Measurements from ENCODE around the gene PKNOX1. TPM values are rescaled to one million over a fixed set of nuclear protein-coding genes. Genes with fewer than 3 reads are reported as not detected.

PKNOX1 gene
- total RNA-seq, 1 experiment from 2014 or later: 43.4 TPM

GRCh38 chr21:43020177-43020576, 45.8 kb downstream of the PKNOX1 start:
- no peaks in the 10 kb centered on the region for H3K79me1 ChIP-seq (ENCODE audit: insufficient read depth, low read depth, low read length, poor library complexity, severe bottlenecking)
- peaks cover 0 to 4% of the 10 kb centered on the region in 2 experiments; a peak in 3 of 4 replicates for H3K4me1 Mint-ChIP-seq
- no peaks in the 10 kb centered on the region for H3K27me3 ChIP-seq (ENCODE audit: insufficient read depth, low read length)
- H2AK5ac ChIP-seq (ENCODE audit: insufficient read length, low read length): no peak overlapping the region
- H4K91ac ChIP-seq (ENCODE audit: insufficient read length, low read depth, low read length): no peak overlapping the region
- no peaks in the 10 kb centered on the region for H3K9me3 ChIP-seq (ENCODE audit: control insufficient read depth, low read depth, low read length)
- no peaks in the 10 kb centered on the region for H3K79me2 ChIP-seq (ENCODE audit: insufficient read depth, low read length)
- TF ChIP-seq CTCF (conservative IDR thresholded peaks at IDR 0.05): no peak
- no peaks in the 10 kb centered on the region for H3K27me3 Mint-ChIP-seq (ENCODE audit: low read depth)
- no peaks in the 10 kb centered on the region; the same call in 1 of the 2 replicates for H3K4me1 ChIP-seq (ENCODE audit: insufficient read depth, low read length)
- H3K27ac Mint-ChIP-seq: peak overlapping the region in 2 of 3 experiments; percentile 1 to 75; a peak in 3 of 7 replicates
- H3K9me3 Mint-ChIP-seq: no peaks in the 10 kb centered on the region
- H4K20me1 ChIP-seq (ENCODE audit: control insufficient read depth, insufficient read depth, insufficient read length): no peaks in the 10 kb centered on the region
- no CpG with 5 or more reads among the region's 13 CpGs for WGBS (ENCODE audit: extremely low coverage, insufficient read length, low lambda C conversion rate)
- no peak overlapping the region for H2BK5ac ChIP-seq (ENCODE audit: insufficient read length, low read length)
- H3K4ac ChIP-seq (ENCODE audit: low read depth, low read length): no peak overlapping the region
- H2BK20ac ChIP-seq (ENCODE audit: low read depth, low read length, poor library complexity, severe bottlenecking): no peak overlapping the region
- no peak overlapping the region for H3T11ph ChIP-seq (ENCODE audit: low read length)
- no peak overlapping the region for H2BK120ac ChIP-seq (ENCODE audit: low read depth, low read length, poor library complexity, severe bottlenecking)
- no peak overlapping the region for H2AFZ ChIP-seq (ENCODE audit: low read length)
- H4K5ac ChIP-seq (ENCODE audit: insufficient read length, low read depth, low read length): no peak overlapping the region
- no peak overlapping the region for H3K23ac ChIP-seq (ENCODE audit: insufficient read length, low read depth, low read length)
- no peak overlapping the region for H3K14ac ChIP-seq (ENCODE audit: insufficient read depth, low read length)
- no peak for DNase-seq
- H3K18ac ChIP-seq (ENCODE audit: insufficient read length, low read depth, low read length): no peak overlapping the region
- H3K27ac ChIP-seq (ENCODE audit: insufficient read length, low read depth, low read length): no peak overlapping the region
- H4K8ac ChIP-seq (replicated peaks; ENCODE audit: insufficient read length, low read depth, low read length): no peak overlapping the region
- no peak overlapping the region for H3K56ac ChIP-seq (ENCODE audit: insufficient read length, low read depth, low read length)
- no peaks in the 10 kb centered on the region for H3K23me2 ChIP-seq (ENCODE audit: insufficient read length, low read depth, low read length, poor library complexity, severe bottlenecking)
- H3K4me2 ChIP-seq (ENCODE audit: insufficient read depth, insufficient read length, low read length): no peak overlapping the region
- no peak overlapping the region for H3K9ac ChIP-seq (ENCODE audit: extremely low read depth, insufficient read length, low read length)
- no peak overlapping the region for H2BK12ac ChIP-seq (ENCODE audit: insufficient read length, low read depth, low read length)
- H2BK15ac ChIP-seq (ENCODE audit: low read depth, low read length): no peak overlapping the region
- peaks cover 7 to 86% (median 50%) of the 10 kb centered on the region in 3 experiments; a peak in 6 of 7 replicates for H3K36me3 Mint-ChIP-seq (ENCODE audit: insufficient read depth in 1 of 3, low read depth in 3 of 3)
- H3K4me3 Mint-ChIP-seq: no peak overlapping the region

Data from H9 (cell line).